PFSK-1 (cell line): ENCODE measurements around the gene CACNA1F.

Experiments used
- POLR2AphosphoS5 ChIP-seq: IDR thresholded peaks from 2 replicates; pipeline ENCODE4 v1.6.1; 2012; ENCODE audit warnings: low read depth, mild to moderate bottlenecking, control low read depth, low read length, moderate library complexity
- SIN3A ChIP-seq: IDR thresholded peaks from 2 replicates; pipeline ENCODE4 v1.6.1; 2012; ENCODE audit warnings: mild to moderate bottlenecking, low read length, moderate library complexity, borderline replicate concordance; ENCODE audit not compliant: insufficient read depth
- TAF1 ChIP-seq: IDR thresholded peaks from 2 replicates; pipeline ENCODE4 v1.6.1; 2012; ENCODE audit warnings: low read length, control low read depth, borderline replicate concordance; ENCODE audit not compliant: insufficient read depth

DNA sequence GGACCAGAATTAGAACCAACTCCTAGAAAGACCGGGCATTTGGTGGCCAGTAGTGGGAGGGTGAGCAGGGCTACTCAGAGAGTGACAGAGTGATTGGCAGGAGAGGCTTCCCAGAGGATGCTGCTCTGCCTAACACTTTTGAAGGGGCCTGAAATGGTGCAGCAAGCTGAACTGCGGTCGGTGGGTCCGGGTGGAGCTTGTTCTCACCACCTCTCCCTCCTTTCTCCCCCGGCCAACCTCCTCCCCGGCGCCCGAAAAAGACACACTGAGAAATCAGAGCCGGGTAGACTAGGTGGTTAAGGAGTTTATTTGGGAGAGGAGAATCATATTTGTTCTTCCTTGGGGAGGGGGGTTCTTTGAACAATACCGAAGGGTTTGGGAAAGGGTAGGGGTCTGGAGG lies 45.6 kb downstream of the CACNA1F start:
- TF ChIP-seq TAF1 = no peak
- no peak for TF ChIP-seq SIN3A
- no peak for TF ChIP-seq POLR2AphosphoS5
